Body of pancreas (tissue), 4 donors: ENCODE results near the gene FBXO8. TPM values are rescaled to one million over a fixed set of nuclear protein-coding genes. Genes with fewer than 3 reads are reported as not detected.

Source experiments
- ATAC-seq: fragments of 150-250 bp; one replicate; pipeline ENCODE4 v1.9.1; 2016
- DNase-seq, 4 donors: peaks; one replicate each; pipeline ENCODE4 v3.0.0-alpha.2; 2019
- H3K27ac ChIP-seq, 4 donors: fragments of 200-600 bp; sonication (generic); 1 replicate in 3 of 4; 2 replicates in 1 of 4; pipeline versions ENCODE4 v1.5.1 to v1.6.1; 2016 to 2019; ENCODE audit warnings: mild to moderate bottlenecking in 1 of 4, mixed read lengths in 1 of 4, moderate library complexity in 1 of 4
- H3K27me3 ChIP-seq, 2 donors: fragments of 200-600 bp; sonication (generic); one replicate each; pipeline ENCODE4 v1.6.0; 2016; ENCODE audit warnings: mild to moderate bottlenecking in 1 of 2
- H3K36me3 ChIP-seq, 2 donors: fragments of 200-600 bp; sonication (generic); replicated peaks in 1 of 2; 2 replicates each; pipeline ENCODE4 v1.5.1; 2016; ENCODE audit warnings: low read depth in 2 of 2; ENCODE audit not compliant: insufficient read depth in 1 of 2
- H3K4me1 ChIP-seq: fragments of 200-600 bp; sonication (generic); one replicate; pipeline ENCODE4 v1.6.0; 2016
- H3K4me3 ChIP-seq, 2 donors: fragments of 200-600 bp; sonication (generic); 1 replicate in 1 of 2; 2 replicates in 1 of 2; pipeline ENCODE4 v1.5.1; 2016 to 2019
- H3K9me3 ChIP-seq, 3 donors: fragments of 200-600 bp; sonication (generic); 1 replicate in 2 of 3; 2 replicates in 1 of 3; pipeline ENCODE4 v1.5.1; 2016
- POLR2A ChIP-seq, 3 donors: fragments of 450-650 bp; IDR thresholded peaks; one replicate each; pipeline ENCODE4 v1.6.1; 2016; ENCODE audit warnings: antibody characterized with exemption in 3 of 3, mild to moderate bottlenecking in 2 of 3
- WGBS, 2 donors: methylation state at CpG; one replicate each; pipeline ENCODE4 v1.1.5; 2017; 5-methylcytosine and 5-hydroxymethylcytosine counted together
- intact Hi-C: fragments of 100-400 bp; cut with DNase I; formaldehyde crosslinking; loops from one replicate; pipeline ENCODE4 v1.15.1; 2023
- total RNA-seq, 2 donors: library from RNA; depleted of rRNA; stranded (reverse); fragments of >200 nt; gene quantifications; one replicate each; pipeline ENCODE4 v1.1.0, GENCODE V29; 2016
- TF ChIP-seq, protein P1 (sequence below), 7 experiments: fragments of 450-650 bp in 4 of 7; fragments of 200-600 bp in 3 of 7; sonication (generic) in 3 of 7; IDR thresholded peaks; one replicate each; pipeline ENCODE4 v1.5.1; 2016 to 2019; ENCODE audit warnings: antibody characterized with exemption in 7 of 7

The FBXO8 gene
- total RNA-seq, 2 donors from 2014 or later = 3.6 to 12.5 TPM

DNA sequence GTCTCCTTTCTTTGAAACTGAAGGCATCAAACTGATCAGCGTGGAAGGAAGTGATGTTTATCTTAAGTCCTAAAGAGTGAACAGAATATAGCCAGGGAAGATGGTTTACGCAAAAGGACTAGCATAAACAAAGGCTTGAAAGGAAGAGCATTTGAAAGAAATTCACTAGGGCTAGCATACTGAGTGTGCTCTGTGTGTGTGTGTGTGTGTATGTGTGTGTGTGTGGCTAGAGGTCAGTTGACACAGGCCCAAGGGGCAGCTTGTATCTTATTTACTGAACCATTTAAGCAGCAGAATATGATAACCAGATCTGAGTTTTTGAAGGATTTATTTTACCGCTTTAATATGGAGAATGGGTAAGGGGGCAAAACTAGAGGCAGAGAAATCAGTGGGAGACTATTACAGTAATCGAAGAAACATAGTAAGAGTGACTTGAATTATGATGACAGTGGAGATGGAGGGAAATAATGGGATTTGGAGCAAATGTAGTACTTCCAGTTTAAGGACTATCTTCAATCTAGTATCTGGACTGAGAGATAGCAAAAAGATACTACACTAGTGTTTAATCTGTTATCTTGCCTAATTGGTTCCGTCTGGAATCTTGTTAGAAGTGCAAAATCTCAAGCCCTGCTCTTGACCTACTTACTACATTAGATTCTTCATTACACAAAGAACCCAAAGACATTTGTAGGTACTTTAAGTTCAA lies 37.2 kb upstream of the FBXO8 start:
- no peak overlapping the region for H3K27ac ChIP-seq
- intact Hi-C loops = loop anchor here (10.0 kb wide), 1 partner anchor 106 kb away; no protein-coding TSS in a partner anchor
- WGBS, 2 donors = 61 to 62% methylated on average over 5 of the region's 5 CpGs

DNA sequence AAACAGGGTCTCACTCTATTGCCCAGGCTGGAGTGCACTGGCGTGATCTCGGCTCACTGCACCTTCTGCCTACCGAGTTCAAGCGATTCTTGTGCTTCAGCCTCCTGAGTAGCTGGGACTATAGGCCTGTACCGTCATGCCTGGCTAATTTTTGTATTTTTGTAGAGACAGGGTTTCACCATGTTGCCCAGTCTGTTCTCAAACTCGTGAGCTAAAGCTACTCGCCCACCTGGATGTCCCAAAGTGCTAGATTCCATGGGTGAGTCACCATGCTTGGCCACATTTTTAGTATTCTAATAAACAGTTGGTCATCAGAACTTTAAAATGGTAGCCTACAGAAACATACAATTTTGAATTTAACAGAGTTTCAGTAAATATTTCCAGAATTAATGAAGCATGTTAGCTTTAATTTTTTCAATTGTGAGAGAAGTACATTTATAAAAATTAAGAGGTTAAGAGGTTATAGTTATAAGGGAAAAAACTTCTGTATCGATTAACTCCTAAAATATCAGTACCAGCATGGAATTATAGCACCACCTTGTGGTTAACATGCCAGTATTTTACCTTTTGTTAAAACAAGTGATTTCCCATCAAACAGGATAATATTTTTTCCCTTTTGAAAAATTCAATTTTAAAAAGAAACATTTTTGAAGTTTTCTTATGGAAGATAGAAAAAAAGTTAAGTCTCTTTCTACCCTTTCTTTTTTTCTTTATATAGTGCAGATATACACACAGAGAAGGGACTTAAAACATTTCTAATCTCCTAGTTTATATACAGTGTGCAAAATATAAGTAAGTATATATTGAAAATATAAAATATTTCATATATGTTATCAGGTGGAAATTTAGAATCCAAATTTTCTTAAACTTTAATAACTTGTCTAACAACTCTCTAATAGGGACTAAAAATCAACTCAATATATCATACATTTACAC lies 35.6 kb upstream of the FBXO8 start:
- Histone ChIP-seq H3K4me3 (no peak overlapping the region), H3K27ac (no peak overlapping the region), H3K9me3 (no peaks in the 10 kb centered on the region), H3K4me1 (no peaks in the 10 kb centered on the region), H3K27me3 (no peaks in the 10 kb centered on the region), H3K36me3 (no peaks in the 10 kb centered on the region)
- ATAC-seq (no peak), DNase-seq (no peak)
- intact Hi-C loops = no loop called here
- 62 to 64% methylated on average over 8 of the region's 8 CpGs for WGBS, 2 donors
- TF ChIP-seq, protein P1, sequence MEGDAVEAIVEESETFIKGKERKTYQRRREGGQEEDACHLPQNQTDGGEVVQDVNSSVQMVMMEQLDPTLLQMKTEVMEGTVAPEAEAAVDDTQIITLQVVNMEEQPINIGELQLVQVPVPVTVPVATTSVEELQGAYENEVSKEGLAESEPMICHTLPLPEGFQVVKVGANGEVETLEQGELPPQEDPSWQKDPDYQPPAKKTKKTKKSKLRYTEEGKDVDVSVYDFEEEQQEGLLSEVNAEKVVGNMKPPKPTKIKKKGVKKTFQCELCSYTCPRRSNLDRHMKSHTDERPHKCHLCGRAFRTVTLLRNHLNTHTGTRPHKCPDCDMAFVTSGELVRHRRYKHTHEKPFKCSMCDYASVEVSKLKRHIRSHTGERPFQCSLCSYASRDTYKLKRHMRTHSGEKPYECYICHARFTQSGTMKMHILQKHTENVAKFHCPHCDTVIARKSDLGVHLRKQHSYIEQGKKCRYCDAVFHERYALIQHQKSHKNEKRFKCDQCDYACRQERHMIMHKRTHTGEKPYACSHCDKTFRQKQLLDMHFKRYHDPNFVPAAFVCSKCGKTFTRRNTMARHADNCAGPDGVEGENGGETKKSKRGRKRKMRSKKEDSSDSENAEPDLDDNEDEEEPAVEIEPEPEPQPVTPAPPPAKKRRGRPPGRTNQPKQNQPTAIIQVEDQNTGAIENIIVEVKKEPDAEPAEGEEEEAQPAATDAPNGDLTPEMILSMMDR (IDR thresholded peaks at IDR 0.05) = peak; percentile 66 to 82 (median 73)
- TF ChIP-seq POLR2A (IDR thresholded peaks at IDR 0.05) = no peak

More for the DNA sequence above, 37.2 kb upstream of the FBXO8 start:
- Histone ChIP-seq H3K4me3 (no peak overlapping the region), H3K4me1 (no peaks in the 10 kb centered on the region), H3K27me3 (no peaks in the 10 kb centered on the region), H3K36me3 (no peaks in the 10 kb centered on the region), H3K9me3 (no peaks in the 10 kb centered on the region)
- ATAC-seq (no peak), DNase-seq (no peak)
- TF ChIP-seq POLR2A (IDR thresholded peaks at IDR 0.05) = no peak
- TF ChIP-seq, protein P1 (IDR thresholded peaks at IDR 0.05) = no peak

DNA sequence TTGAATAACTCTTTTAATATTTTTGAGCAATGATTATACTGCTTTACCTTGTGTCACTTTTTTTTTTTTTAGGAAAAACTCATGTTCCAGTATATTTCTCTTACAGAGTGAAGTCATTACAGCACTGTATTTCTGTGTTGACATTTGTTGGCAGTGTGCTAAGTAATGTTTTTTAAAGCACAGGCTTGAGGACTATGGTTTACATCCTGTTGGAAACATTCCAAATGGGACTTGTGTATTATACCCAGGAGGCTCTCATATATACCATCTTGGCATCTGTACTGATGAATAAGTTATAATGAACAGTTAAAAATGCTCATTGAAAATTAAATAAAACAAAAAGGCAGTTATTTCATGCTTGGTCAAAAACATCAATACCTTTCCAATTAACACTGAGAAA lies 34.1 kb upstream of the FBXO8 start:
- Histone ChIP-seq H3K36me3 (peaks cover 0 to 2% of the 10 kb centered on the region in 2 donors), H3K9me3 (no peaks in the 10 kb centered on the region), H3K27ac (no peak overlapping the region), H3K4me1 (no peaks in the 10 kb centered on the region), H3K4me3 (no peak overlapping the region), H3K27me3 (no peaks in the 10 kb centered on the region)
- no peak for DNase-seq
- no peak for ATAC-seq
- TF ChIP-seq, protein P1 (IDR thresholded peaks at IDR 0.05) = no peak
- no peak for TF ChIP-seq POLR2A (IDR thresholded peaks at IDR 0.05)
- intact Hi-C loops = no loop called here

DNA sequence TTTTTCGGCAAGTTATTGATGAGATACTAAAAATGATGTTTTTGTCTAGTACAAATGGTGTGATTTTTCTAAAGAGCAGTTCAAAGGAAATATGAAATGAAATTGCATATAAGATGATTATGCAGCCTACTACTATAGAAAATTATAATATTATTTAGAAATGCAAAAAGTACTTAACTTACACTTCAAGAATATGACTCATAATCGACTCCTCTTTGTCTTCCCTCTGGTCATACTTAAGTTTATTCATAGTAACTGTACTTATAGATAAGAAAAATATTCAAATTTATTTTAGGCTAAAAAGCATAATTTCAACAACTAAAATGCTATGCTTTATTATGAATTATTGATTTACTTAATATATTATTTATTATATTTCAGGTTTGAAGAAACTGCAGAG lies 33.5 kb upstream of the FBXO8 start:
- 50% methylated on average over 2 of the region's 2 CpGs for WGBS, 2 donors
- no peaks in the 10 kb centered on the region for H3K4me1 ChIP-seq
- no peaks in the 10 kb centered on the region for H3K27me3 ChIP-seq
- H3K36me3 ChIP-seq = peaks cover 0 to 2% of the 10 kb centered on the region in 2 donors
- H3K27ac ChIP-seq = no peak overlapping the region
- ATAC-seq (no peak), DNase-seq (no peak)
- H3K9me3 ChIP-seq = no peaks in the 10 kb centered on the region
- TF ChIP-seq POLR2A (IDR thresholded peaks at IDR 0.05) = no peak
- TF ChIP-seq, protein P1 (IDR thresholded peaks at IDR 0.05) = no peak
- H3K4me3 ChIP-seq = no peak overlapping the region
- intact Hi-C loops = no loop called here
